Spleen (tissue), 13 donors: Measurements from ENCODE around the gene TSEN54. TPM values are rescaled to one million over a fixed set of nuclear protein-coding genes. Genes with fewer than 3 reads are reported as not detected.

Experiments
- DNase-seq: peaks from one replicate; pipeline ENCODE4 v3.0.0-alpha.2; 2020
- H3K27ac ChIP-seq, 8 donors: fragments of 200-600 bp; sonication (generic) in 7 of 8; 1 replicate in 4 of 8; 2 replicates in 4 of 8; pipeline versions ENCODE4 v1.5.0 to v1.8.0; 2016 to 2021; ENCODE audit warnings: inconsistent platforms in 4 of 8, mild to moderate bottlenecking in 4 of 8, moderate library complexity in 1 of 8
- H3K27me3 ChIP-seq, 7 donors: fragments of 200-600 bp; sonication (generic) in 6 of 7; replicated peaks in 1 of 7; 1 replicate in 4 of 7; 2 replicates in 3 of 7; pipeline versions ENCODE4 v1.5.0 to v1.8.0; 2016 to 2021; ENCODE audit warnings: inconsistent platforms in 3 of 7, mild to moderate bottlenecking in 1 of 7
- H3K36me3 ChIP-seq, 6 donors: fragments of 200-600 bp; sonication (generic) in 5 of 6; 1 replicate in 4 of 6; 2 replicates in 2 of 6; pipeline versions ENCODE4 v1.5.0 to v1.8.0; 2016 to 2021; ENCODE audit warnings: inconsistent platforms in 2 of 6
- H3K4me1 ChIP-seq, 6 donors: fragments of 200-600 bp; sonication (generic) in 5 of 6; 1 replicate in 3 of 6; 2 replicates in 3 of 6; pipeline versions ENCODE4 v1.5.0 to v1.8.0; 2016 to 2021; ENCODE audit warnings: inconsistent platforms in 3 of 6
- H3K4me3 ChIP-seq, 8 donors: fragments of 200-600 bp; sonication (generic) in 7 of 8; 1 replicate in 4 of 8; 2 replicates in 4 of 8; pipeline versions ENCODE4 v1.5.0 to v1.8.0; 2016 to 2021; ENCODE audit warnings: inconsistent platforms in 4 of 8, mild to moderate bottlenecking in 4 of 8, moderate library complexity in 2 of 8
- H3K9me3 ChIP-seq, 8 donors: fragments of 200-600 bp; sonication (generic) in 7 of 8; 1 replicate in 4 of 8; 2 replicates in 4 of 8; pipeline versions ENCODE4 v1.5.0 to v1.8.0; 2016 to 2021; ENCODE audit warnings: inconsistent platforms in 4 of 8
- CTCF ChIP-seq, 11 experiments: fragments of 200-600 bp in 7 of 11; fragments of 450-650 bp in 4 of 11; sonication (generic) in 4 of 11; IDR thresholded peaks in 8 of 11; conservative IDR thresholded peaks in 3 of 11; 1 replicate in 7 of 11; 2 replicates in 4 of 11; pipeline versions ENCODE4 v1.4.0 to v1.8.0; 2016 to 2021; ENCODE audit warnings: antibody characterized with exemption in 11 of 11, inconsistent platforms in 4 of 11, mild to moderate bottlenecking in 1 of 11
- POLR2A ChIP-seq, 3 donors: fragments of 450-650 bp; IDR thresholded peaks; one replicate each; pipeline ENCODE4 v1.5.1; 2017; ENCODE audit warnings: antibody characterized with exemption in 3 of 3, mild to moderate bottlenecking in 1 of 3
- POLR2AphosphoS5 ChIP-seq, 3 donors: sonication (generic); formaldehyde crosslinking; IDR thresholded peaks; one replicate each; pipeline ENCODE4 v1.5.1; 2017; ENCODE audit warnings: antibody characterized with exemption in 3 of 3
- WGBS, 5 donors: extraction: QIAGEN DNeasy Blood & Tissue Kit in 3 of 5; methylation state at CpG; one replicate each; pipeline versions ENCODE4 v1.1.5 to v1.1.7; 2013 to 2018; 5-methylcytosine and 5-hydroxymethylcytosine counted together
- intact Hi-C: fragments of 100-400 bp; cut with DNase I; formaldehyde crosslinking; loops from one replicate; pipeline ENCODE4 v1.15.0; 2023; ENCODE audit warnings: low total_unique reads
- long read RNA-seq, 2 donors: transcript quantifications; one replicate each; lab custom pipeline, GENCODE V29; 2026
- polyA plus RNA-seq, 3 donors: library from polyadenylated mRNA; stranded (reverse); fragments of 200-250 nt; gene quantifications; one replicate each; pipeline ENCODE4 v1.2.1, GENCODE V29; 2013
- total RNA-seq, 7 donors: library from RNA; depleted of rRNA in 3 of 7; stranded (reverse); fragments of >200 nt in 3 of 7; fragmentation: NEBNext Ultra II Directional in 4 of 7; extraction: Animal tissue kit (Norgen Biotek cat#: 25700) in 4 of 7; gene quantifications; one replicate each; pipeline versions ENCODE4 v1.1.0 to v1.2.1, GENCODE V29; 2016 to 2021
- donor health status: healthy with polysubstance abuse.
- donor health status: DM: no; HTN: no; CAD: no; lungs with moderate emphysema.
- donor health status: DM: no; HTN: no; CAD: no.
- donor health status: Bipolar disorder and iron deficiency.
- donor health status: healthy.
- donor health status: DM: no; HTN: no; CAD: no.
- donor health status: DM: yes; HTN: yes; CAD: no.

Gene TSEN54
- 10 to 100 TPM; 31.0 to 58.1 (median 35.4) TPM for total RNA-seq
- 10 to 100 TPM; 40.8 to 87.8 (median 68.9) TPM for polyA plus RNA-seq
- long read RNA-seq, donor 1, partial matches to known transcripts = 0 of 5 reads
- long read RNA-seq, donor 1, other reads (novel, unspliced or antisense) = 0 of 5 reads
- long read RNA-seq, donor 2, partial matches to known transcripts = 0 of 5 reads
- long read RNA-seq, donor 2, other reads (novel, unspliced or antisense) = 0 of 5 reads

- TF ChIP-seq CTCF (IDR thresholded peaks at IDR 0.05 in 8 of 11, conservative IDR thresholded peaks at IDR 0.05 in 3 of 11) (no peak), POLR2AphosphoS5 (IDR thresholded peaks at IDR 0.05) (peak in 2 of 3 donors; percentile 62 to 76)
- DNase-seq = peak; percentile 99
- WGBS, 5 donors = 0 to 1% (median 0%) methylated on average over 24 to 45 of the region's 45 CpGs; no CpG with 5 or more reads in 1 of the 5 donors
- intact Hi-C loops = loop anchor here (5.0 to 10.0 kb wide), 2 partner anchors 71 to 91 kb away; partner anchors contain the start of gene MYO15B
- H3K27me3 ChIP-seq = peaks cover 0 to 18% (median 0%) of the 10 kb centered on the region in 7 donors
- peaks cover 0 to 38% (median 16%) of the 10 kb centered on the region in 6 donors for H3K36me3 ChIP-seq
- H3K27ac ChIP-seq = peak within 1 kb of the TSS; percentile 60 to 90 (median 84)
- peaks cover 8 to 79% (median 52%) of the 10 kb centered on the region in 6 donors for H3K4me1 ChIP-seq
- H3K4me3 ChIP-seq = peak within 1 kb of the TSS; percentile 70 to 99 (median 94)
- H3K9me3 ChIP-seq = no peaks in the 10 kb centered on the region
Measured at GRCh38 chr17:75516255-75516618, at the start of gene TSEN54. TSS of gene TSEN54 (plus strand) at chr17:75516528. CDS start at chr17:75516561, 33 bp downstream.

- no peaks in the 10 kb centered on the region for H3K27me3 ChIP-seq
- H3K4me3 ChIP-seq = no peak overlapping the region
- peaks cover 0 to 23% (median 16%) of the 10 kb centered on the region in 6 donors for H3K36me3 ChIP-seq
- no peaks in the 10 kb centered on the region for H3K9me3 ChIP-seq
- TF ChIP-seq POLR2A (IDR thresholded peaks at IDR 0.05) (no peak), CTCF (IDR thresholded peaks at IDR 0.05 in 8 of 11, conservative IDR thresholded peaks at IDR 0.05 in 3 of 11) (no peak), POLR2AphosphoS5 (IDR thresholded peaks at IDR 0.05) (peak in 1 of 3 donors; percentile 29)
- peak overlapping the region in 6 of 8 donors; percentile 23 to 62 (median 40) for H3K27ac ChIP-seq
- no peak for DNase-seq
- peaks cover 0 to 16% (median 9%) of the 10 kb centered on the region in 6 donors for H3K4me1 ChIP-seq
- intact Hi-C loops = no loop called here
- WGBS, 5 donors = 63 to 83% (median 71%) methylated on average over 7 to 8 of the region's 8 CpGs
Measured at GRCh38 chr17:75468291-75468754, 48.0 kb upstream of the TSEN54 start.

- H3K27me3 ChIP-seq = no peaks in the 10 kb centered on the region
- intact Hi-C loops = no loop called here
- TF ChIP-seq POLR2AphosphoS5 (IDR thresholded peaks at IDR 0.05) = no peak
- no peaks in the 10 kb centered on the region for H3K9me3 ChIP-seq
- H3K36me3 ChIP-seq = peaks cover 0 to 29% (median 18%) of the 10 kb centered on the region in 6 donors
- DNase-seq = no peak
- H3K4me1 ChIP-seq = peaks cover 0 to 16% (median 9%) of the 10 kb centered on the region in 6 donors
- H3K4me3 ChIP-seq = no peak overlapping the region
- H3K27ac ChIP-seq = peak overlapping the region in 6 of 8 donors; percentile 23 to 62 (median 40)
- WGBS, 5 donors = 90 to 94% (median 92%) methylated on average over 13 of the region's 13 CpGs
Measured at GRCh38 chr17:75468779-75469373, 47.5 kb upstream of the TSEN54 start.

- WGBS, 5 donors = 93 to 98% (median 95%) methylated on average over 6 of the region's 6 CpGs
- no peak for DNase-seq
- TF ChIP-seq POLR2A (IDR thresholded peaks at IDR 0.05) (no peak), CTCF (IDR thresholded peaks at IDR 0.05 in 8 of 11, conservative IDR thresholded peaks at IDR 0.05 in 3 of 11) (no peak), POLR2AphosphoS5 (IDR thresholded peaks at IDR 0.05) (no peak)
- no peaks in the 10 kb centered on the region for H3K27me3 ChIP-seq
- no peaks in the 10 kb centered on the region for H3K9me3 ChIP-seq
- H3K36me3 ChIP-seq = peaks cover 0 to 52% (median 21%) of the 10 kb centered on the region in 6 donors
- intact Hi-C loops = no loop called here
- no peak overlapping the region for H3K4me3 ChIP-seq
- H3K4me1 ChIP-seq = peaks cover 0 to 34% (median 20%) of the 10 kb centered on the region in 6 donors
- no peak overlapping the region for H3K27ac ChIP-seq
Measured at GRCh38 chr17:75471207-75471606, 45.1 kb upstream of the TSEN54 start.
